GM12878 (cell line): ENCODE measurements around the gene MFAP4. TPM values are rescaled to one million over a fixed set of nuclear protein-coding genes. Genes with fewer than 3 reads are reported as not detected.
A peak's percentile ranks its signal among the peaks of the same experiment; 100 is the strongest.

Experiments
- ATAC-seq: fragments of 200-7000 bp; cut with Tn5 transposase; 3 replicates; pipeline ENCODE4 v1.9.1; 2020; ENCODE audit warnings: mild to moderate bottlenecking, moderate library complexity
- BruUV-seq: library from RNA; stranded (reverse); fragments of 400-500 nt; replicated peaks from 2 replicates; lab custom pipeline; 2021; lab: Mats Ljungman, UMichigan
- CTCF ChIA-PET: fragments of 300-600 bp; sonication (Branson Sonifier 250); formaldehyde crosslinking; extraction: SDS; loops from one replicate; lab custom pipeline; 2021; ENCODE audit warnings: inconsistent platforms; lab: Yijun Ruan, JAX
- POLR2A ChIA-PET: fragments of 350-600 bp; formaldehyde crosslinking; extraction: SDS; loops from one replicate; lab custom pipeline; 2021; ENCODE audit warnings: inconsistent platforms; lab: Charles Lee
- RAD21 ChIA-PET: fragments of 300-600 bp; sonication (Branson Sonifier 250); formaldehyde crosslinking; loops from one replicate; lab custom pipeline; 2023; ENCODE audit warnings: antibody characterized with exemption; ENCODE audit not compliant: unreplicated experiment; lab: Charles Lee
- SMC1A ChIA-PET: fragments of 300-600 bp; sonication (Branson Sonifier 250); formaldehyde crosslinking; loops from one replicate; lab custom pipeline; 2023; ENCODE audit not compliant: unreplicated experiment, uncharacterized antibody; lab: Charles Lee
- DNase-seq: peaks from one replicate; pipeline ENCODE4 v3.0.0-alpha.2; 2011; ENCODE audit warnings: low read depth, low spot score
- FAIRE-seq: peaks from 3 replicates; lab custom pipeline; 2011; peaks lifted over from hg19 to GRCh38; lab: Jason Lieb, UNC
- H2AFZ ChIP-seq: 2 replicates; pipeline ENCODE4 v1.6.0; 2011; ENCODE audit warnings: low read depth, low read length, control low read depth; ENCODE audit not compliant: control insufficient read depth
- H3K27ac ChIP-seq: 2 replicates; pipeline ENCODE4 v1.5.1; 2011; ENCODE audit warnings: control low read depth; ENCODE audit not compliant: control insufficient read depth, insufficient read depth
- H3K27me3 ChIP-seq, 2 experiments: replicated peaks in 1 of 2; 2 replicates each; pipeline versions ENCODE4 v1.6.0 to v1.6.1; 2011; ENCODE audit warnings: low read length in 1 of 2; ENCODE audit not compliant: control insufficient read depth in 2 of 2, insufficient read depth in 2 of 2
- H3K36me3 ChIP-seq, 2 experiments: 2 replicates each; pipeline ENCODE4 v1.5.1; 2011; ENCODE audit warnings: low read length in 1 of 2; ENCODE audit not compliant: control insufficient read depth in 2 of 2, insufficient read depth in 2 of 2
- H3K4me1 ChIP-seq: 2 replicates; pipeline ENCODE4 v1.6.1; 2011; ENCODE audit warnings: mild to moderate bottlenecking, low read length, moderate library complexity, mixed read lengths; ENCODE audit not compliant: control insufficient read depth, insufficient read depth
- H3K4me2 ChIP-seq: 2 replicates; pipeline ENCODE4 v1.6.0; 2011; ENCODE audit warnings: control low read depth; ENCODE audit not compliant: control insufficient read depth, insufficient read depth
- H3K4me3 ChIP-seq: fragments of 200-600 bp; sonication (generic); 2 replicates; pipeline ENCODE4 v1.5.1; 2016
- H3K79me2 ChIP-seq: 2 replicates; pipeline ENCODE4 v1.6.0; 2011; ENCODE audit warnings: low read length; ENCODE audit not compliant: control insufficient read depth, insufficient read depth
- H3K9ac ChIP-seq: 2 replicates; pipeline ENCODE4 v1.8.0; 2011; ENCODE audit warnings: low read length, control low read depth, mixed read lengths; ENCODE audit not compliant: control insufficient read depth, insufficient read depth
- H3K9me3 ChIP-seq: replicated peaks from 3 replicates; pipeline ENCODE4 v1.5.1; 2011; ENCODE audit warnings: mild to moderate bottlenecking, low read length; ENCODE audit not compliant: control insufficient read depth, insufficient read depth
- H4K20me1 ChIP-seq: 2 replicates; pipeline ENCODE4 v1.6.0; 2011; ENCODE audit not compliant: control insufficient read depth, insufficient read depth
- BHLHE40 ChIP-seq, 2 experiments: fragments of 450-650 bp in 1 of 2; IDR thresholded peaks; 2 replicates each; pipeline ENCODE4 v1.6.1; 2011 to 2017; ENCODE audit warnings: low read depth in 2 of 2, borderline replicate concordance in 1 of 2, improper control_type of control experiment in 1 of 2, low read length in 1 of 2, mild to moderate bottlenecking in 1 of 2
- EGR1 ChIP-seq, 2 experiments: IDR thresholded peaks; 1 replicate in 1 of 2; 2 replicates in 1 of 2; pipeline ENCODE4 v1.6.1; 2011 to 2012; ENCODE audit warnings: low read depth in 2 of 2, low read length in 2 of 2, borderline replicate concordance in 1 of 2, mild to moderate bottlenecking in 1 of 2, moderate library complexity in 1 of 2
- NBN ChIP-seq: fragments of 450-650 bp; IDR thresholded peaks from 2 replicates; pipeline ENCODE4 v1.6.1; 2016
- NR2C1 ChIP-seq: fragments of 450-650 bp; IDR thresholded peaks from 2 replicates; pipeline ENCODE4 v1.6.1; 2017; ENCODE audit warnings: antibody characterized with exemption, mild to moderate bottlenecking, moderate library complexity
- NR2F1 ChIP-seq: fragments of 450-650 bp; conservative IDR thresholded peaks from 2 replicates; pipeline ENCODE4 v1.6.1; 2017; ENCODE audit warnings: mild to moderate bottlenecking
- SMC3 ChIP-seq: IDR thresholded peaks from 2 replicates; pipeline ENCODE4 v1.6.1; 2011; ENCODE audit warnings: low read length, improper control_type of control experiment, borderline replicate concordance
- SUPT20H ChIP-seq: IDR thresholded peaks from 2 replicates; pipeline ENCODE4 v1.6.1; 2011; ENCODE audit warnings: low read depth, mild to moderate bottlenecking, low read length, moderate library complexity, borderline replicate concordance; ENCODE audit not compliant: control insufficient read depth
- WGBS: methylation state at CpG from one replicate; pipeline ENCODE4 v1.1.6; 2016; ENCODE audit warnings: low lambda C conversion rate; ENCODE audit not compliant: insufficient replicate concordance, insufficient coverage; ENCODE audit errors: missing lambda C conversion rate; 5-methylcytosine and 5-hydroxymethylcytosine counted together
- in situ Hi-C: fragments of 300-500 bp; cut with MboI; formaldehyde crosslinking; loops from 9 replicates; pipeline ENCODE4 v1.14.3; 2018; ENCODE audit warnings: mixed read lengths
- intact Hi-C: fragments of 100-400 bp; cut with micrococcal nuclease; formaldehyde crosslinking; loops from one replicate; pipeline ENCODE4 v1.14.2; 2022; ENCODE audit not compliant: unreplicated experiment
- polyA plus RNA-seq, 11 experiments: library from polyadenylated mRNA; depleted of rRNA in 4 of 11; unstranded in 6 of 11; stranded (reverse) in 5 of 11; fragments of >200 nt; fragmentation: Nextera tagmentation in 4 of 11; fragmentation: Illumina TruSeq in 1 of 11; extraction: Ambion mirVana in 4 of 11; extraction: Trizol in 1 of 11; gene quantifications; 1 replicate in 1 of 11; 2 replicates in 10 of 11; pipeline versions ENCODE4 v1.2.1 to v1.2.3, GENCODE V29; 2011 to 2016; ENCODE audit warnings: inconsistent platforms in 2 of 11, missing spikeins in 2 of 11, low read depth in 1 of 11
- total RNA-seq, 4 experiments: library from RNA; depleted of rRNA in 3 of 4; stranded (reverse); fragments of >200 nt in 3 of 4; fragmentation: Illumina TruSeq in 1 of 4; extraction: Trizol in 1 of 4; gene quantifications; 2 replicates each; pipeline versions ENCODE4 v1.2.1 to v1.2.3, GENCODE V29; 2013 to 2021
- TF ChIP-seq, protein P1 (sequence below): IDR thresholded peaks from 2 replicates; pipeline ENCODE4 v1.6.1; 2011; ENCODE audit warnings: low read depth, low read length, improper control_type of control experiment, borderline replicate concordance

MFAP4 gene
- total and polyA plus RNA-seq, 10 of the 15 experiments (the other 5 are each of a cell fraction or from before 2014, with no cell fraction given): 0.08 to 0.28 (median 0.09) TPM; not detected in 7

DNA sequence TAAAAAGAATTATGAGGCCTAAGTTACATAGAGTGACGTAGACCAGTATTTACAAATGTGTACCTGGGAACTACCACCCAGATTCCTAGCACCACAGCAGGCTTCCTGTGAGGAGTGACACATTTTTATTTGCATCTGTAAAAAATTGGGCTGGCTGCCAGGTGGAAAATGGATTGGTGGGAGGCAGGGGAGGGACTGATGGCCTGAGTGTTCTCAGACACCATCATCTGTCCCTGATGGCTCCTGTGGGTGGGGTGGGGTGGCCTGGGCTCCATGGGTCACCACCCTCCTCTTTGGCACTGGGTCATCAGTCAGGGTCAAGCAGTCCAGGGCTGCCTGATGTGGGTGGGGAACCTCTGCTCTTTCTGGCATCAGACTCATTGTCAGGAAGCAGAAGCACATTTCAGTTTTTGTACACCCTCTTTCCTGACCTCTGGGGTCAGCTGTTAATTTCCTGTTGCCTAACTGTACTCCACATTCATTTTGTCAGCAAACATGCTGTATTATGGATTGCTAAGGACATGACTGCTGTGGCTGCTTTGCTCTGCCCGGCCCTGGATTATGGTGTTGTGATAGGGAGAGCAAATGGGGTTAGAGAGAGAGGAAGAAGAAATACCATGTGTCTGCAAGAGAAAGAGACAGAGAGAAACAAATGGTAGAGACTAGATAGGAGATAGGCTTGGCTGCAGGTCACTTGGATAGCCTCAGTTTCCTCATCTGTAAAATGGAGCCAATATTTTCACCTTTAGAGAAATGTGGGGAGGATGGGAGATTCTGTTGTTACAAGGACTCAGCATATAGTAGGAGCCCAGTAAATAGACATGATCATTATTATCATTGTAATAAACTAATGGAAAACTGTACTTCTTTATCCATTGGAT, 11.6 kb upstream of the MFAP4 start:
- Histone ChIP-seq H3K79me2 (no peaks in the 10 kb centered on the region), H3K4me3 (no peak overlapping the region), H3K27me3 (no peaks in the 10 kb centered on the region; a peak in 1 of 4 replicates), H3K9ac (no peak overlapping the region), H3K9me3 (no peaks in the 10 kb centered on the region), H3K4me2 (no peak overlapping the region), H3K4me1 (peaks cover 4% of the 10 kb centered on the region; the same call in 1 of the 2 replicates), H3K27ac (no peak overlapping the region), H4K20me1 (no peaks in the 10 kb centered on the region), H2AFZ (no peak overlapping the region), H3K36me3 (no peaks in the 10 kb centered on the region)
- RAD21 ChIA-PET: interaction anchor here (1.1 to 2.1 kb wide), 5 partner anchors 21 to 368 kb away, joined by 3 to 14 read pairs (median 7); partner anchors contain the start of genes B9D1 and MAPK7
- POLR2A ChIA-PET: no interaction called here
- in situ Hi-C loops (no loop called here), intact Hi-C loops (no loop called here)
- ATAC-seq (no peak), DNase-seq (no peak), FAIRE-seq (no peak)
- WGBS: 15% methylated on average over 2 of the region's 2 CpGs
- CTCF ChIA-PET: interaction anchor here (0.7 to 2.2 kb wide), 7 partner anchors 21 to 365 kb away, joined by 3 to 11 read pairs (median 4); partner anchors contain the start of genes B9D1 and MAPK7
- no TSS peak for BruUV-seq
- no peak for TF ChIP-seq SUPT20H
- TF ChIP-seq NR2F1: peak; percentile 36; the same call in 1 of the 2 replicates
- SMC1A ChIA-PET: interaction anchor here (0.8 to 1.6 kb wide), 4 partner anchors 12 to 172 kb away, joined by 3 to 9 read pairs (median 4); no protein-coding TSS in a partner anchor

DNA sequence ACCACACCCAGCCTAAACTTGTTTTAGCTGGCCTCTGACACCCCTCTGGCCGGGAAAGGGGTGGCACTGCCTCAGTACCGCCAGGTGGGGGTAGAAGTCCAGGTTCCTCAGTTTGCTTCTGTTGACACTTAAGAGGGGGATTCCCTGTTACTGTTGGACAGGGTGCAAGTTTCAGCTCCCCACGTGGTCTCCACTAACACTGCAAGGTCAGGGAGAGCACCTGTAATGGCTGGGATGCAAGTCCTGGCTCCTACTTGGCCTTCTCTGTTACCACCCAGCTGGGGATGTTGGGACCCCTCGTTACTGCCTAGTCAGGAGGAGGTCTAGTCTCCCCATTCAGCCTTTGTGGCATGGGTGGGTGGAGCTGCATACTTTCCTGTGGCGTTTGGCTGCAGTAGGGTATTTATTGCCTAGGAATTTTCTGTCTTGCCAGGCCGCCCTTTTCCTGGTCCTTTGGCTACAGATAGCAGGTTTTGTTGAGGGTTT, 10.6 kb upstream of the MFAP4 start:
- Histone ChIP-seq H3K27ac (no peak overlapping the region), H3K9me3 (no peaks in the 10 kb centered on the region), H3K4me3 (no peak overlapping the region), H3K79me2 (no peaks in the 10 kb centered on the region), H3K9ac (no peak overlapping the region), H3K4me2 (no peak overlapping the region), H3K27me3 (no peaks in the 10 kb centered on the region), H4K20me1 (no peaks in the 10 kb centered on the region), H3K4me1 (peaks cover 4% of the 10 kb centered on the region; the same call in 1 of the 2 replicates), H2AFZ (no peak overlapping the region), H3K36me3 (no peaks in the 10 kb centered on the region)
- WGBS: 7% methylated on average over 6 of the region's 6 CpGs
- in situ Hi-C loops: no loop called here
- BruUV-seq: no TSS peak
- SMC1A ChIA-PET: interaction anchor here (0.8 to 1.6 kb wide), 8 partner anchors 11 to 173 kb away, joined by 3 to 9 read pairs (median 3); partner anchors contain the start of genes B9D1 and MAPK7
- CTCF ChIA-PET: interaction anchor here (0.6 to 2.2 kb wide), 15 partner anchors 9 to 544 kb away, joined by 3 to 11 read pairs (median 3); partner anchors contain the start of genes B9D1 and MAPK7
- ATAC-seq (peak; percentile 84), FAIRE-seq (peak; percentile 86), DNase-seq (no peak)
- intact Hi-C loops: loop anchor here (2.0 kb wide), 1 partner anchor 49 kb away; no protein-coding TSS in a partner anchor
- POLR2A ChIA-PET: interaction anchor here (0.7 kb wide), 1 partner anchor 20 kb away, joined by 5 read pairs; the partner anchor contains the start of gene MAPK7
- RAD21 ChIA-PET: interaction anchor here (0.7 to 2.1 kb wide), 8 partner anchors 20 to 369 kb away, joined by 3 to 14 read pairs (median 4); partner anchors contain the start of genes B9D1 and MAPK7
- TF ChIP-seq EGR1 (IDR thresholded peaks at IDR 0.05; ENCODE audit: borderline replicate concordance in 1 of 2, low read depth in 2 of 2, low read length in 2 of 2) (no peak), NR2C1 (no peak), SMC3 (peak; percentile 47; the same call in 1 of the 2 replicates), NBN (0 out of 2 replicates have a peak, but pooled peaks have one; percentile 34), BHLHE40 (IDR thresholded peaks at IDR 0.05; ENCODE audit: borderline replicate concordance in 1 of 2, low read depth in 2 of 2, low read length in 1 of 2) (peak in 1 of 2 experiments; percentile 14; a peak in 1 of 4 replicates)
- TF ChIP-seq, protein P1, sequence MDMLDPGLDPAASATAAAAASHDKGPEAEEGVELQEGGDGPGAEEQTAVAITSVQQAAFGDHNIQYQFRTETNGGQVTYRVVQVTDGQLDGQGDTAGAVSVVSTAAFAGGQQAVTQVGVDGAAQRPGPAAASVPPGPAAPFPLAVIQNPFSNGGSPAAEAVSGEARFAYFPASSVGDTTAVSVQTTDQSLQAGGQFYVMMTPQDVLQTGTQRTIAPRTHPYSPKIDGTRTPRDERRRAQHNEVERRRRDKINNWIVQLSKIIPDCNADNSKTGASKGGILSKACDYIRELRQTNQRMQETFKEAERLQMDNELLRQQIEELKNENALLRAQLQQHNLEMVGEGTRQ: peak; percentile 15; the same call in 1 of the 2 replicates
